SHP77 treated with DMSO at 0.1 percent for 48 hours (cell line): Measurements from ENCODE around the gene SLC19A1.

Experiments
- DNase-seq: peaks from one replicate; lab custom pipeline; 2025; lab: John Stamatoyannopoulos, UW

Gene SLC19A1

GRCh38 chr21:45479691-45480675 is 62.3 kb downstream of the SLC19A1 start:
- DNase-seq, result no peak

DNA sequence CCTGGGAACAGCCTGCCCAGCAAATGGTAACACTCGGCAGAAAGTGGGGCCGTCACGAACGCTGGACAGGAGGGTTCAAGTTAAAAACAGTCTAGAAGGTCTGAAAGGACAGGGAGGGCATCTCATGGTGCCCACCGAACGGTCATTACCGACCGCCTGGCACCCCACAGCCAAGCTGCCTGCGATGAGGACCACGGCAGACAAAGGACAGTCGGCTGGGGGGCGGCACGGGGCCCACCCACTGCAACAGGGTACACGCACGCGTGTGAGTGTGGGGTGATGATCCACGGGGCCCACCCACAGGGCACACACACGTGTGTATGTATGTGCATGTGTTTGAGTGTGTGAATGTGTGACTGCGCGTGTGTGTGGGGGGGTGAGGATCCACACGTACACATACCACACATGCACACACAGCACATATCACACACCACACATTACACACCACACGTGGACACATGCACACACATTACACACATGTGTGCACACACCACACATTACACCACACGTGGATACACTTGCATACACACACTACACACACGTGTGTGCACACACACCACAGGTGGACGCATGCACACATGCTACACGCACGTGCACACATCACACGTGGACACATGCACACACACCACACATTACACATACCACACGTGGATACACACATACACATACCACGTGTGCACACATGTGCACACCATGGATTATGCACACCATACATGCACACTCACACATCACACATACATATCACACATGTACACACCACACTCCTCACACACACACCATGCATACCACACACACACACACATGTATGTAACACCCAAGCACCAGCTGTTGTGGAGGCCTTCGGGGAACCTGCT is 63.2 kb downstream of the SLC19A1 start:
- DNase-seq, result no peak

GRCh38 chr21:45478115-45478801 is 64.0 kb downstream of the SLC19A1 start:
- DNase-seq, result no peak

- DNase-seq, result no peak
These were observed 64.8 kb downstream of the SLC19A1 start for GRCh38 chr21:45477176-45478114.

- no peak for DNase-seq
These were observed 65.7 kb downstream of the SLC19A1 start for GRCh38 chr21:45476582-45476981.

DNA sequence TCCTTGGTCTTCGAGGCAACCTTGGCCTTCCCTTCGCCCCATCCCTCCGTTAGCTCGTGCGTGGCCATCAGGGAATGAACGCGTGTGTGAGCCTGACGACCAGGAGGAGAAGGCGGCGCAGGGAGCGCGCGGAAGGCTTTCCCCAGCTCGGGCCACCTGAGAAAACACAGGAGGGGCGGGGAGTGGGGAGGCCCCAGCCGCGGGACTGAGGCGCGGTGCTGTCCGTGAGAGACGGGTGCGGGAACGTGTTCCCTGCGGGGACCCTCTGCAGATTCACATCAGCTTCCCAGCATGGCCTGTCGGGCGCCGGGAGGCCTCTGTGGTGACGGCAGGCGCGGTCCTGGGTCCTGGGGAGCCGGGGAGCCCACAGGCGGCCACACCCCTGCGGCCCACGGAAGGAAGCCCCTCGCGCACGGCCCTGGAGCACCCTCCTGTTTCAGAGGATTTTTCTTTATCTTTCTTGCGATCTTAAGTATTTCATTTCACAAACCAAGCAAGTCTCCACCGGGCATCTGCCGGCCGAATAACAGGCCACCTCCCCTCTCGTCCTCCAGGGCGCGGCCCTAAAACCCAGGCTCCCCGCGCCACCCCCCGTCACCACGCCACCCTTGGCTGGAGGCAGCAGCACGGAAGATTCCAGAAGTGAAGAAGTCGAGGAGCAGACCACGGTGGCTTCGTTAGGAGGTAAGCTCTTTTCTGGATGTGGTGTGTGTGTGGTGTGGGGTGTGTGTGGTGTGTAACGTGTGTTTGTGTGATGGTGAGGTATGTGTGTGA is 66.3 kb downstream of the SLC19A1 start:
- DNase-seq, result no peak

DNA sequence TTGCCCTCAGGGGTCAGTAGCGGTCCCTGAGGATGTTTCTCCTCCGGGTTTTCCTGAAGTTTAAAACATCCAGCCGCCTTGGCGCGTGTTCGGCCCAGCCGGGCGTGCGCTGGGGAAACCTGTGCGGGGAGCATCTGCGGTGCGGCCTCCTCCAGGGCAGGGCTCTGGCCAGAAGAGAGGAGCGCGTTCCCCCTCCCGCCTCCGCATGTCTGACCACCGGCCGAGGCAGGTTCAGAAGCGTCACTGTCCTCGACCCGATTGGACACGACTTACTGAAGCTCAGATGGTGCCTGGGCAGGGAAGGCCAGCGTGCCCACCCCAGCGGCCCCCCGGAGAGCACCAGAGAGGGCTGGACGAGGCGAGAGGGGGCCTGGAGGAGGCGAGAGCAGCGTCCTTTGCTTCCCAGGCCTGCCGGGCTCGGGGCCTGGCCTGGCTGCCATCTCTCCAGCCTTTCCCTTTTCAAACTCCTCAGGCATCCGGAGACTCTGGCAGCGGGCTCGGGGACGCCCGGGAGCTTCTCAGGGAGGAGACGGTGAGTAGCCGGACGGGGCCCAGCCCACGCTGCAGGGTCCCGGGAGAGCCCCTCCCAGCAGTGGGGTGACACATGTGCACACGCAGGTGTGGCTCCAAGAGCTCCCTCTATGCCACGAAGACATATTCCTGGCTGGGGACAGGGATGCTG is 67.1 kb downstream of the SLC19A1 start:
- no peak for DNase-seq

- DNase-seq, result no peak
These were observed 67.8 kb downstream of the SLC19A1 start for GRCh38 chr21:45474323-45474950.

GRCh38 chr21:45473496-45474322 is 68.5 kb downstream of the SLC19A1 start:
- DNase-seq, result no peak

DNA sequence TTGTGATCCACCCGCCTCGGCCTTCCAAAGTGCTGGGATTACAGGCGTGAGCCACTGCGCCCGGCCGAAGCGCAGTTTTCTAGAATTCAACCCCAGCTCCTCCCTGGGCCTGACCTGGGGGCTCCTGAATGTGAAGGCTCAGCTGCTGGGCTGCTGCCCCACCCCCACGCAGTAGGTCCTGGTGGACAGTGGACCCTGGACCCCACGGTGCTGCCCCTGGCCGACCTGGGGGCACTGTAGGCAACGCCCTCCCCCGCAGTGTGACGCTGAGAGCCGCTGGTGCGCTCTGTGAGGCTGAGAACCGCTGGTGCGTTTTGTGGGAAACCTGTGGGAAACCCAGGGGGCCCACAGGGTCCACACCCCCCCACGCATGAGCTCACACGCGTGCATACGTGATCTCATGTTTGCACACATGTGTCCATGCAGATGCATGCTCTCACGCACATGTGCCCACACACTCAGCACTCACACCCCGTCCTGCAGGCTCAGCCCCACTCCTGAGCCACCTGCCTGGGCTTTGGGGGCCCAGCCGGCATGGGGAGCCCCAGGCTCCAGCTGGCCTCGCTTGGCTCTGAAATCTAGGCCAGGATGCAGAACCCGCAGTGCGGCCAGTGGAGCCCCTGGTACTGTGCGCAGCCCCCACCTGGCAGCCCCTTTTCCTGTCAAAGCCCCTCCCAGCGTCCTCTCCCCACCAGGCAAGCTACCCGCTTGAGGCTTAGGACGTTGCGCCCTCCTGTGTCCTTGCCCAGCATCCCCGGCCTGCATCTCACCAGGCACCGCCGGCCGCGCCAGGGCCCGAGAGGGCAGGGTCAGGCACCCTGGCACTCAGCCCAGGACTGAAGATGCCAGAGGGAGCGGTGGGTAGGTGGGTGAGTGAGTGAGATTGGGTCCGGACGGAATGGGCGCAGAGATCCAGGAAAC is 69.5 kb downstream of the SLC19A1 start:
- no peak for DNase-seq

DNA sequence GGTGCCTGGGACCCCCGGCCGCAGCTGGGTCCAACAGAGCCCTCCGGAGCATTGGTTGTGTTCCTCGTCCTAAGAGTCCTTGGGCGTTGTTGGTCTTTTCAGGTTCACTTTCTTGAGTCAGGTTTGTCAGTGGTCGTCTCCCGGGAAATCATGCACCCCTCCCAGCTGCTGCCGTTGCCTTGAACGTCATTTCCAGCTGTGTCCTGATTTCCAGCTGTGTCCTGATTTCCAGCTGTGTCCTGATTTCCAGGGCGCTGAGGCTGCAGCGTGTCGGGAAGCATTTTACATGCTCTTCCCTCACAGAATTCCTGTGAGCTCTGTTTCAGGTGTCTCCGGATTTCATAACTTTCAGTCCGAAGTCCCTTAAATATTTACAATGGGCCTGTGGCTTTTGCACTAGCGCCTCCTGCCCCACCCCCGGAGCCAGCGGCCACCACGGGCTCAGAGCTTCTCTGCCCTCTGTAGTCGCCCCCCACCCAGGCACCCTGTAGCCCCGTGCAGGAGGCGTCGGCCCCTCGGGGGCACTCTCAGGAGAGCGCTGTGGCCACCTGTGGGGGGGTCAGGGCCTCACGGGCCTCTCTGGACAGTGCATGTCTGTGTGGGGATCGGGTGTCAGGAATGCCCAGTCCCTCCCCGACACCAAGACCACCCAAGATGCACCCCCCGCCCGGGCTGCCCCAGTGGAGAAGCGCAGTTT is 70.6 kb downstream of the SLC19A1 start:
- DNase-seq, result no peak

DNA sequence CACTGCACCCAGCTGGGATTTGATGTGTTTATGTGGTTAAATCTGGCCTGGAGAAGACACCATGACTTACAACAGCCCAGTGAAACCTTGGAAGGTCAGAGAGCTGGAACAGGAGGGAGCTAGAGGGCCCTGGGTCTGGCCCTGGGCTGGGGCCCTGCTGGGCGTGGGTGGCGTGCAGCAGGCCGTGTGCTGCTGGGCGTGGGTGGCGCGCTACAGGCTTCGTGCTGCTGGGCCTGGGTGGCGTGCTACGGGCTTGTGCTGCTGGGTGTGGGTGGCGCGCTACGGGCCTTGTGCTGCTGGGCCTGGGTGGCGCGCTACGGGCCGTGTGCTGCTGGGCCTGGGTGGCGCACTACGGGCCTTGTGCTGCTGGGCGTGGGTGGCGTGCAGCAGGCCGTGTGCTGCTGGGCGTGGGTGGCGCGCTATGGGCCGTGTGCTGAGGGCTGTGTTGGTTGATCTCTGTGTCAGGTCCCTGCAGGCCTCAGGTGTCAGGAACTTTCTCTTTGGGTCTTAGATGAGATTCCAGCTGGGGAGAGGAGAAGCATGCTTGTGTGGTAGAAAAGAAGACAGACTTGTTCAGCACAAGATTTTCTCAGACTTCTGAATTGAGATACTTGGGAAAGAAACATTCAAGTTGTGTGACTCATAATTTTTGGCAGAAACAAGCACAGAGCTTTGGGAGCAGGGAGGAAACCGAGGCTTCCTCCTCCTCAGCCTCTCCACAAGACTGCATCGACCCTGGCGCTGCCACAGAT is 71.3 kb downstream of the SLC19A1 start:
- no peak for DNase-seq

DNA sequence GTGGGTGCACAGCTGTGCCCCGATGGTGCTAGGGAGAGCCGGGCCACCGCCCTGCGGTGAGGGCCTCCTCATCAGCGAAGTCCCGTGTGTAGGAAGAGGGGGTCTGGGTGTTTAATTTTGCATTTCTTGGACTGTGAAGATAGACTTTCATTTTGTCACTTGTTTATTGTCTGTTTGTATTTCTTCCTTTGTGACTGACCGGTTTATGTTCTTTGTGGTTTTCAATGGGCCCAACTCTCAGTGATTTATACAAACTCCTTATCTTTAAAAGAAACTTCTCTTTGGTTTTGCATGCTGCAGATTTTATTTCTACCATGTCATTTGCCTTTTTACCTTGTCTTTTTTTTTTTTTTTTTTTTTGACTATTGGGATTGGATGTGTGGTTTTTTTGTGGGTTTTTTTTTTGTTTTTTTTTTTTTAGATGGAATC is 72.1 kb downstream of the SLC19A1 start:
- DNase-seq, result no peak

- no peak for DNase-seq
These were observed 72.8 kb downstream of the SLC19A1 start for GRCh38 chr21:45469273-45470086.

DNA sequence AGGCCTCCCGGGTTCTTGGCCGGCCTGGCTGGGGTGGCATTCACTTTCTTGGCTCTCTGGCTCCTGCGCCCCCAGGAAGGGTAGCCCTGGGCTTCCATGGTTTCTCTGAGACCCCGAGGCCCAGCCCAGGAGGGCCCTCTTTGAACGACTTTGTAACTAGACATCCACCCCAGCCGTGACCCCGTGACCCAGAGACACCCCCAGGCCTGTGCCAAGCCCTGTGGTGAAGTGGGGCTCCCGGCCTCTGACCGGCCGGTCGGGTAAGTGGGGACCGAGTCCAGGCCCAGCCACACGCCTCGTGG is 73.3 kb downstream of the SLC19A1 start:
- no peak for DNase-seq
